Chondrocyte (in vitro differentiated cells): ENCODE results near the gene TMEM87B. TPM values are rescaled to one million over a fixed set of nuclear protein-coding genes. Genes with fewer than 3 reads are reported as not detected.

Experiments used
- DNase-seq: peaks from one replicate; pipeline ENCODE4 v3.0.0; 2021; ENCODE audit warnings: mixed read lengths, low spot score
- H3K27ac Mint-ChIP-seq: one replicate; pipeline ENCODE4 v1.8.0; 2021; ENCODE audit warnings: mild to moderate bottlenecking, moderate library complexity, mixed read lengths; ENCODE audit not compliant: unreplicated experiment
- H3K27me3 Mint-ChIP-seq: 2 replicates; pipeline ENCODE4 v1.8.0; 2021; ENCODE audit warnings: low read depth, mixed read lengths
- H3K36me3 Mint-ChIP-seq: 2 replicates; pipeline ENCODE4 v1.8.0; 2021; ENCODE audit warnings: low read depth, mixed read lengths
- H3K4me1 Mint-ChIP-seq: 2 replicates; pipeline ENCODE4 v1.8.0; 2021; ENCODE audit warnings: low read depth, mild to moderate bottlenecking, mixed read lengths
- H3K4me3 Mint-ChIP-seq: one replicate; pipeline ENCODE4 v1.8.0; 2021; ENCODE audit warnings: mild to moderate bottlenecking, moderate library complexity, mixed read lengths; ENCODE audit not compliant: unreplicated experiment
- H3K9me3 Mint-ChIP-seq: 2 replicates; pipeline ENCODE4 v1.8.0; 2021; ENCODE audit warnings: low read depth, mixed read lengths
- total RNA-seq: library from RNA; stranded (reverse); gene quantifications from 3 replicates; pipeline ENCODE4 v1.2.1, GENCODE V29; 2021
- TF ChIP-seq, protein P1 (sequence below): fragments of 200-600 bp; sonication (generic); IDR thresholded peaks from 2 replicates; pipeline ENCODE4 v1.5.0; 2021; ENCODE audit warnings: antibody characterized with exemption, mild to moderate bottlenecking, moderate library complexity

The TMEM87B gene
- total RNA-seq, 1 donor from 2014 or later = 19.4 TPM

GRCh38 chr2:112150447-112150846 lies 95.4 kb downstream of the TMEM87B start:
- H3K36me3 Mint-ChIP-seq = no peaks in the 10 kb centered on the region
- DNase-seq = no peak
- TF ChIP-seq, protein P1, sequence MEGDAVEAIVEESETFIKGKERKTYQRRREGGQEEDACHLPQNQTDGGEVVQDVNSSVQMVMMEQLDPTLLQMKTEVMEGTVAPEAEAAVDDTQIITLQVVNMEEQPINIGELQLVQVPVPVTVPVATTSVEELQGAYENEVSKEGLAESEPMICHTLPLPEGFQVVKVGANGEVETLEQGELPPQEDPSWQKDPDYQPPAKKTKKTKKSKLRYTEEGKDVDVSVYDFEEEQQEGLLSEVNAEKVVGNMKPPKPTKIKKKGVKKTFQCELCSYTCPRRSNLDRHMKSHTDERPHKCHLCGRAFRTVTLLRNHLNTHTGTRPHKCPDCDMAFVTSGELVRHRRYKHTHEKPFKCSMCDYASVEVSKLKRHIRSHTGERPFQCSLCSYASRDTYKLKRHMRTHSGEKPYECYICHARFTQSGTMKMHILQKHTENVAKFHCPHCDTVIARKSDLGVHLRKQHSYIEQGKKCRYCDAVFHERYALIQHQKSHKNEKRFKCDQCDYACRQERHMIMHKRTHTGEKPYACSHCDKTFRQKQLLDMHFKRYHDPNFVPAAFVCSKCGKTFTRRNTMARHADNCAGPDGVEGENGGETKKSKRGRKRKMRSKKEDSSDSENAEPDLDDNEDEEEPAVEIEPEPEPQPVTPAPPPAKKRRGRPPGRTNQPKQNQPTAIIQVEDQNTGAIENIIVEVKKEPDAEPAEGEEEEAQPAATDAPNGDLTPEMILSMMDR = no peak
- H3K4me1 Mint-ChIP-seq = peaks cover 20% of the 10 kb centered on the region
- H3K4me3 Mint-ChIP-seq = no peak overlapping the region
- H3K9me3 Mint-ChIP-seq = no peaks in the 10 kb centered on the region
- H3K27ac Mint-ChIP-seq = peak overlapping the region; percentile 96
- H3K27me3 Mint-ChIP-seq = no peaks in the 10 kb centered on the region

DNA sequence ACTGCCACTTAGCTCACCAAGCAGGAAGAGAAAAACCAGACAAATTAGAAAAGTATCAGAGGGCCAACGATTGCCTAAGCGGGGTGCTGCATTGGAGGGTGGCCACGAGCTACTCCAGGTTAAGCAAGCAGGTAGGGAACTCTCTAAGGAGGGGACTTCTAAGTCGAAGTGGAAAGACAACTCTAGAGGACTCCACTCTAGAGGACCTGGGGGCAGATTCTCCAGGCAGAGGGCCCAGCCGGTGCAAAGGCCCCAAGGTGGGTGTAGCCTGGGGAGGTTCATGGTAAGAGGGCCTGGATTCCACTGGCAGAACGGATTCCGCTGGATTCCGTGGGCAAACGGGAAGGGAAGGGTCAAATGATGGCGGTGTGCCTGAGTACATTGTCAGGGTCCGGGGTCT lies 95.8 kb downstream of the TMEM87B start:
- Mint-ChIP-seq H3K36me3 (no peaks in the 10 kb centered on the region), H3K4me1 (peaks cover 20% of the 10 kb centered on the region), H3K9me3 (no peaks in the 10 kb centered on the region), H3K27me3 (no peaks in the 10 kb centered on the region), H3K27ac (peak overlapping the region; percentile 96), H3K4me3 (no peak overlapping the region)
- TF ChIP-seq, protein P1 = no peak
- DNase-seq = peak; percentile 36

DNA sequence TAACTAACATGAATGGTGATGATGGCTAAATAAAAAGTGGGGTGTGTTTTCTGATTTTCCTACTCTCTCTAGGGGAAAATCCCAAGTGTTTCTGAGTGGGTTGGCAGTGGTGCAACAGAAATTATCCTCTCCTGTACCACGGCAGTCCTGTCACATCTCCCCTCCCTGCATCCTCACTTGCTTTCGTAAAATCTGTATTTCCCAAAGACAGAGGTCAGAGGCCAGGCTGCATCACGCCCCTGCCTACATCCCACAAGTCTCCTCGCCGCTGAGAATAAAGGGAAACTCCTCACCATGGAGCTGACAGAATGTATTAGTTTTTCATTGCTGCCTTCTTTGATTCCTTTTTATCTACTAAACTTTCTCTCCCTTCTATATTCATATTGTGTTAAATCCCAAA lies 96.2 kb downstream of the TMEM87B start:
- Mint-ChIP-seq H3K4me3 (no peak overlapping the region), H3K4me1 (peaks cover 20% of the 10 kb centered on the region), H3K27me3 (no peaks in the 10 kb centered on the region), H3K27ac (no peak overlapping the region), H3K9me3 (no peaks in the 10 kb centered on the region), H3K36me3 (no peaks in the 10 kb centered on the region)
- TF ChIP-seq, protein P1 = no peak
- DNase-seq = peak; percentile 21

GRCh38 chr2:112151701-112152440 lies 96.8 kb downstream of the TMEM87B start:
- no peaks in the 10 kb centered on the region for H3K36me3 Mint-ChIP-seq
- H3K27me3 Mint-ChIP-seq = no peaks in the 10 kb centered on the region
- no peak overlapping the region for H3K27ac Mint-ChIP-seq
- no peaks in the 10 kb centered on the region for H3K9me3 Mint-ChIP-seq
- H3K4me1 Mint-ChIP-seq = peaks cover 20% of the 10 kb centered on the region
- H3K4me3 Mint-ChIP-seq = no peak overlapping the region
- TF ChIP-seq, protein P1 = no peak
- peak; percentile 43 for DNase-seq

GRCh38 chr2:112152476-112153178 lies 97.6 kb downstream of the TMEM87B start:
- peaks cover 20% of the 10 kb centered on the region for H3K4me1 Mint-ChIP-seq
- H3K27me3 Mint-ChIP-seq = no peaks in the 10 kb centered on the region
- no peak overlapping the region for H3K27ac Mint-ChIP-seq
- H3K9me3 Mint-ChIP-seq = no peaks in the 10 kb centered on the region
- peak; percentile 36 for DNase-seq
- no peaks in the 10 kb centered on the region for H3K36me3 Mint-ChIP-seq
- TF ChIP-seq, protein P1 = no peak
- no peak overlapping the region for H3K4me3 Mint-ChIP-seq
